SU-DHL-6 (cell line): ENCODE data around the gene IMP3.

Source experiments
- CTCF ChIP-seq: fragments of 200-600 bp; sonication (generic); IDR thresholded peaks from one replicate; pipeline ENCODE4 v1.5.1; 2017; ENCODE audit warnings: antibody characterized with exemption, mild to moderate bottlenecking, low read length, moderate library complexity; ENCODE audit not compliant: insufficient read depth, poor library complexity, severe bottlenecking
- EZH2phosphoT487 ChIP-seq: fragments of 200-600 bp; sonication (generic), shearing (Covaris generic); conservative IDR thresholded peaks from 2 replicates; pipeline ENCODE4 v1.6.1; 2018; ENCODE audit warnings: mild to moderate bottlenecking, antibody characterized with exemption, low read length, moderate library complexity, mixed read lengths

GRCh38 chr15:75661756-75662140 is 21.7 kb upstream of the IMP3 start:
- TF ChIP-seq CTCF (no peak), EZH2phosphoT487 (no peak)
